Measurements from ENCODE around the gene MVB12B. TPM values are rescaled to one million over a fixed set of nuclear protein-coding genes. Genes with fewer than 3 reads are reported as not detected.

MVB12B gene
- total RNA-seq, 1 experiment from 2014 or later: 5.8 TPM

DNA sequence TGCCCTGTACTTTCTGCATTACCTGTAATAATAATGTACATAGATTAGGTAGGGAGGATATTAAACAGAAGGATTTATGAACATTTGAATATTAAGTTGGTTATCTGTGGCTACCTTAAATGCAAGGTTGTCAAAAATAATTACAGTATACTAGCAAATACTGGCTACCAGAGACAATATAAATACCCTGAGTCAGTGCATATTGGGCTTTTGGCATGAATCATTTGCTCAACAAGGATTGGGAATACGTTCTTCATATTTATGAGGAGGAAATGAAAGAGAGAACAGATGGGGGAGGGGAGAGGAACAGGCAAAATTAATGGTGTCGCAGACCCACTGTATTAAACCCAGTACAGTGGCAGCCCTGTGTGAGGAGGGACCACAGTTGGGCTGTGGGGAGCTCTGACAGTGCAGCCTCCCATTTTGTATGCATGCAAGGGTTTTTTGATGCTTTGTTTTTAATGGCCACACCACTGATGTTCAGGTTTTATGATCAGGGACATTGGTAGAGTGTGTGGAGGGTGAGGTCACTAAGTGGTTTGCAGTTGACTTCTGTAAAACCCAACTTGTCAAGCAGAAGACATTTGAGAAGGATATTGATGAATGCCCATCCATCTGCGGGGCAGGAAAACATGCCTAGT is 56.9 kb downstream of the MVB12B start:
- H3K36me3 Mint-ChIP-seq (ENCODE audit: insufficient read depth in 1 of 3, low read depth in 3 of 3): peaks cover 0 to 4% (median 0%) of the 10 kb centered on the region in 3 experiments; a peak in 2 of 7 replicates
- no peak overlapping the region for H4K8ac ChIP-seq (replicated peaks; ENCODE audit: insufficient read length, low read depth, low read length)
- H3K14ac ChIP-seq (ENCODE audit: insufficient read depth, low read length): no peak overlapping the region
- no peaks in the 10 kb centered on the region for H3K79me2 ChIP-seq (ENCODE audit: insufficient read depth, low read length)
- no peaks in the 10 kb centered on the region for H3K27me3 ChIP-seq (ENCODE audit: insufficient read depth, low read length)
- no peaks in the 10 kb centered on the region for H3K23me2 ChIP-seq (ENCODE audit: insufficient read length, low read depth, low read length, poor library complexity, severe bottlenecking)
- H2BK5ac ChIP-seq (ENCODE audit: insufficient read length, low read length): no peak overlapping the region
- H4K5ac ChIP-seq (ENCODE audit: insufficient read length, low read depth, low read length): no peak overlapping the region
- H3K79me1 ChIP-seq (ENCODE audit: insufficient read depth, low read depth, low read length, poor library complexity, severe bottlenecking): no peaks in the 10 kb centered on the region
- no peak overlapping the region for H3K56ac ChIP-seq (ENCODE audit: insufficient read length, low read depth, low read length)
- no peak overlapping the region for H3T11ph ChIP-seq (ENCODE audit: low read length)
- no peak overlapping the region for H3K9ac ChIP-seq (ENCODE audit: extremely low read depth, insufficient read length, low read length)
- no peak overlapping the region for H2BK120ac ChIP-seq (ENCODE audit: low read depth, low read length, poor library complexity, severe bottlenecking)
- H3K4ac ChIP-seq (ENCODE audit: low read depth, low read length): no peak overlapping the region
- H2BK12ac ChIP-seq (ENCODE audit: insufficient read length, low read depth, low read length): no peak overlapping the region
- no peaks in the 10 kb centered on the region; the same call in 1 of the 2 replicates for H3K27me3 Mint-ChIP-seq (ENCODE audit: low read depth)
- H3K27ac ChIP-seq (ENCODE audit: insufficient read length, low read depth, low read length): no peak overlapping the region
- no peak overlapping the region for H3K23ac ChIP-seq (ENCODE audit: insufficient read length, low read depth, low read length)
- no peaks in the 10 kb centered on the region for H3K9me3 ChIP-seq (ENCODE audit: control insufficient read depth, low read depth, low read length)
- H3K9me3 Mint-ChIP-seq: no peaks in the 10 kb centered on the region
- H2BK20ac ChIP-seq (ENCODE audit: low read depth, low read length, poor library complexity, severe bottlenecking): no peak overlapping the region
- no peak overlapping the region for H3K4me2 ChIP-seq (ENCODE audit: insufficient read depth, insufficient read length, low read length)
- no peak overlapping the region for H3K18ac ChIP-seq (ENCODE audit: insufficient read length, low read depth, low read length)
- no peak overlapping the region for H4K91ac ChIP-seq (ENCODE audit: insufficient read length, low read depth, low read length)
- no peaks in the 10 kb centered on the region for H4K20me1 ChIP-seq (ENCODE audit: control insufficient read depth, insufficient read depth, insufficient read length)
- TF ChIP-seq, protein P1, sequence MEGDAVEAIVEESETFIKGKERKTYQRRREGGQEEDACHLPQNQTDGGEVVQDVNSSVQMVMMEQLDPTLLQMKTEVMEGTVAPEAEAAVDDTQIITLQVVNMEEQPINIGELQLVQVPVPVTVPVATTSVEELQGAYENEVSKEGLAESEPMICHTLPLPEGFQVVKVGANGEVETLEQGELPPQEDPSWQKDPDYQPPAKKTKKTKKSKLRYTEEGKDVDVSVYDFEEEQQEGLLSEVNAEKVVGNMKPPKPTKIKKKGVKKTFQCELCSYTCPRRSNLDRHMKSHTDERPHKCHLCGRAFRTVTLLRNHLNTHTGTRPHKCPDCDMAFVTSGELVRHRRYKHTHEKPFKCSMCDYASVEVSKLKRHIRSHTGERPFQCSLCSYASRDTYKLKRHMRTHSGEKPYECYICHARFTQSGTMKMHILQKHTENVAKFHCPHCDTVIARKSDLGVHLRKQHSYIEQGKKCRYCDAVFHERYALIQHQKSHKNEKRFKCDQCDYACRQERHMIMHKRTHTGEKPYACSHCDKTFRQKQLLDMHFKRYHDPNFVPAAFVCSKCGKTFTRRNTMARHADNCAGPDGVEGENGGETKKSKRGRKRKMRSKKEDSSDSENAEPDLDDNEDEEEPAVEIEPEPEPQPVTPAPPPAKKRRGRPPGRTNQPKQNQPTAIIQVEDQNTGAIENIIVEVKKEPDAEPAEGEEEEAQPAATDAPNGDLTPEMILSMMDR (conservative IDR thresholded peaks at IDR 0.05): no peak
- WGBS (ENCODE audit: extremely low coverage, insufficient read length, low lambda C conversion rate): no CpG with 5 or more reads among the region's 3 CpGs
- no peak overlapping the region; a peak in 1 of 5 replicates for H3K4me3 Mint-ChIP-seq
- H2AFZ ChIP-seq (ENCODE audit: low read length): no peak overlapping the region
- no peak for DNase-seq
- H3K4me1 Mint-ChIP-seq: peaks cover 15 to 19% of the 10 kb centered on the region in 2 experiments
- no peak overlapping the region for H2BK15ac ChIP-seq (ENCODE audit: low read depth, low read length)
- no peaks in the 10 kb centered on the region for H3K4me1 ChIP-seq (ENCODE audit: insufficient read depth, low read length)
- H2AK5ac ChIP-seq (ENCODE audit: insufficient read length, low read length): no peak overlapping the region
- H3K27ac Mint-ChIP-seq: no peak overlapping the region
